T47D (cell line): ENCODE data around the gene CH25H.

Experiments used
- DNase-seq, 2 experiments: peaks; one replicate each; pipeline versions ENCODE4 v3.0.0 to v3.0.0-alpha.2; 2011 to 2012; ENCODE audit warnings: low read depth in 1 of 2, low spot score in 1 of 2
- JUND ChIP-seq: IDR thresholded peaks from 2 replicates; pipeline ENCODE4 v1.6.1; 2012; ENCODE audit warnings: low read depth
- in situ Hi-C: cut with HindIII; loops from 2 replicates; pipeline ENCODE4 v1.10.0; 2016; ENCODE audit warnings: low sequenced_read_pairs, low pct_unique_long_range_greater_than_20kb

CH25H gene

GRCh38 chr10:89241486-89242344 is 34.6 kb upstream of the CH25H start:
- no peak for TF ChIP-seq JUND
- in situ Hi-C loops: no loop called here
- DNase-seq: peak in 1 of 2 experiments; percentile 46

GRCh38 chr10:89241026-89241425 is 33.9 kb upstream of the CH25H start:
- in situ Hi-C loops: no loop called here
- no peak for DNase-seq
- no peak for TF ChIP-seq JUND

- in situ Hi-C loops: no loop called here
Observed at GRCh38 chr10:89240519-89240918, 33.4 kb upstream of the CH25H start.

GRCh38 chr10:89238956-89239644 is 32.0 kb upstream of the CH25H start:
- in situ Hi-C loops: no loop called here
- DNase-seq: no peak
- no peak for TF ChIP-seq JUND

More at GRCh38 chr10:89240519-89240918, 33.4 kb upstream of the CH25H start:
- DNase-seq: no peak
- no peak for TF ChIP-seq JUND

GRCh38 chr10:89237849-89238248 is 30.7 kb upstream of the CH25H start:
- no peak for TF ChIP-seq JUND
- DNase-seq: no peak
- in situ Hi-C loops: no loop called here

GRCh38 chr10:89236226-89236797 is 29.2 kb upstream of the CH25H start:
- DNase-seq: no peak
- no peak for TF ChIP-seq JUND
- in situ Hi-C loops: no loop called here

GRCh38 chr10:89235073-89235798 is 28.1 kb upstream of the CH25H start:
- DNase-seq: peak in 1 of 2 experiments; percentile 35
- in situ Hi-C loops: no loop called here
- TF ChIP-seq JUND: no peak

GRCh38 chr10:89233033-89233432 is 25.9 kb upstream of the CH25H start:
- no peak for TF ChIP-seq JUND
- DNase-seq: no peak
- in situ Hi-C loops: no loop called here

GRCh38 chr10:89228962-89229361 is 21.8 kb upstream of the CH25H start:
- no peak for TF ChIP-seq JUND
- DNase-seq: no peak
- in situ Hi-C loops: no loop called here

GRCh38 chr10:89228146-89228545 is 21.0 kb upstream of the CH25H start:
- in situ Hi-C loops: no loop called here
- no peak for DNase-seq
- TF ChIP-seq JUND: no peak

GRCh38 chr10:89226891-89227290 is 19.8 kb upstream of the CH25H start:
- TF ChIP-seq JUND: no peak
- in situ Hi-C loops: no loop called here
- no peak for DNase-seq

GRCh38 chr10:89224739-89225443 is 17.8 kb upstream of the CH25H start:
- no peak for TF ChIP-seq JUND
- in situ Hi-C loops: loop anchor here (25.0 kb wide), 1 partner anchor 288 kb away; no protein-coding TSS in a partner anchor
- DNase-seq: no peak
